Transverse colon (tissue), 4 donors: Measurements from ENCODE around the gene ANAPC4. TPM values are rescaled to one million over a fixed set of nuclear protein-coding genes. Genes with fewer than 3 reads are reported as not detected.

Experiments used
- DNase-seq: peaks from one replicate; pipeline ENCODE4 v3.0.0-alpha.2; 2019
- H3K27ac ChIP-seq, 4 donors: fragments of 200-600 bp; sonication (generic); 2 replicates each; pipeline ENCODE4 v1.5.1; 2016 to 2018; ENCODE audit warnings: inconsistent platforms in 4 of 4
- H3K27me3 ChIP-seq: fragments of 200-600 bp; sonication (generic); 2 replicates; pipeline ENCODE4 v1.5.1; 2017; ENCODE audit warnings: inconsistent platforms
- H3K36me3 ChIP-seq, 4 donors: fragments of 200-600 bp; sonication (generic); 2 replicates each; pipeline ENCODE4 v1.5.1; 2017 to 2019; ENCODE audit warnings: inconsistent platforms in 4 of 4
- H3K4me1 ChIP-seq, 4 donors: fragments of 200-600 bp; sonication (generic); 2 replicates each; pipeline ENCODE4 v1.5.1; 2017 to 2020; ENCODE audit warnings: inconsistent platforms in 4 of 4
- H3K4me3 ChIP-seq, 4 donors: fragments of 200-600 bp; sonication (generic); 1 replicate in 1 of 4; 2 replicates in 3 of 4; pipeline versions ENCODE4 v1.5.1 to v1.6.1; 2017 to 2019; ENCODE audit warnings: inconsistent platforms in 4 of 4
- H3K9me3 ChIP-seq, 2 donors: fragments of 200-600 bp; sonication (generic); 2 replicates each; pipeline ENCODE4 v1.5.1; 2017 to 2019; ENCODE audit warnings: inconsistent platforms in 2 of 2
- CTCF ChIP-seq, 5 experiments: fragments of 200-600 bp in 3 of 5; fragments of 450-650 bp in 2 of 5; sonication (generic) in 3 of 5; IDR thresholded peaks; 1 replicate in 2 of 5; 2 replicates in 3 of 5; pipeline ENCODE4 v1.5.1; 2016 to 2017; ENCODE audit warnings: antibody characterized with exemption in 5 of 5, inconsistent platforms in 3 of 5, mild to moderate bottlenecking in 2 of 5, moderate library complexity in 1 of 5
- EP300 ChIP-seq: sonication (generic); formaldehyde crosslinking; IDR thresholded peaks from one replicate; pipeline ENCODE4 v1.6.1; 2017; ENCODE audit warnings: antibody characterized with exemption, low read depth
- POLR2A ChIP-seq: fragments of 450-650 bp; IDR thresholded peaks from one replicate; pipeline ENCODE4 v1.6.1; 2016; ENCODE audit warnings: antibody characterized with exemption, mild to moderate bottlenecking, moderate library complexity
- POLR2AphosphoS5 ChIP-seq, 3 donors: sonication (generic); formaldehyde crosslinking; IDR thresholded peaks; one replicate each; pipeline ENCODE4 v1.6.1; 2016; ENCODE audit warnings: antibody characterized with exemption in 3 of 3
- WGBS, 2 donors: methylation state at CpG; one replicate each; pipeline ENCODE4 v1.1.5; 2018; ENCODE audit warnings: low coverage in 1 of 2; 5-methylcytosine and 5-hydroxymethylcytosine counted together
- in situ Hi-C, 4 donors: fragments of 200-750 bp; cut with MboI; loops; one replicate each; pipeline versions ENCODE4 v1.15.0 to v1.15.1; 2017; ENCODE audit warnings: low sequenced_read_pairs in 3 of 4, low pct_ligation_motif_present in 1 of 4, low pct_unique_long_range_greater_than_20kb in 1 of 4
- intact Hi-C: fragments of 100-400 bp; cut with DNase I; formaldehyde crosslinking; loops from one replicate; pipeline ENCODE4 v1.15.1; 2023; ENCODE audit warnings: low total_unique reads
- total RNA-seq, 4 donors: library from RNA; depleted of rRNA; stranded (reverse); fragments of >200 nt; gene quantifications; one replicate each; pipeline ENCODE4 v1.1.0, GENCODE V29; 2016

Gene ANAPC4
- total RNA-seq, 4 donors from 2014 or later: 27.7 to 48.0 (median 36.4) TPM

GRCh38 chr4:25347971-25348370 lies 29.1 kb upstream of the ANAPC4 start:
- 96% methylated on average over 2 of the region's 2 CpGs; no CpG with 5 or more reads in 1 of the 2 donors for WGBS, 2 donors
- no peaks in the 10 kb centered on the region for H3K9me3 ChIP-seq
- DNase-seq: no peak
- intact Hi-C loops: no loop called here
- peaks cover 0 to 6% (median 0%) of the 10 kb centered on the region in 4 donors for H3K36me3 ChIP-seq
- H3K27ac ChIP-seq: no peak overlapping the region
- H3K27me3 ChIP-seq: no peaks in the 10 kb centered on the region
- in situ Hi-C loops: no loop called here
- H3K4me1 ChIP-seq: no peaks in the 10 kb centered on the region
- TF ChIP-seq EP300: no peak
- no peak for TF ChIP-seq CTCF (IDR thresholded peaks at IDR 0.05)
- no peak for TF ChIP-seq POLR2A
- no peak for TF ChIP-seq POLR2AphosphoS5 (IDR thresholded peaks at IDR 0.05)
- H3K4me3 ChIP-seq: no peak overlapping the region

GRCh38 chr4:25350561-25350960 lies 26.5 kb upstream of the ANAPC4 start:
- DNase-seq: no peak
- WGBS, 2 donors: 76 to 90% methylated on average over 2 of the region's 2 CpGs
- Histone ChIP-seq H3K9me3 (no peaks in the 10 kb centered on the region), H3K36me3 (peaks cover 0 to 6% (median 0%) of the 10 kb centered on the region in 4 donors), H3K4me1 (no peaks in the 10 kb centered on the region), H3K4me3 (no peak overlapping the region), H3K27me3 (no peaks in the 10 kb centered on the region), H3K27ac (no peak overlapping the region)
- intact Hi-C loops: no loop called here
- TF ChIP-seq CTCF (IDR thresholded peaks at IDR 0.05) (no peak), EP300 (no peak), POLR2A (no peak), POLR2AphosphoS5 (IDR thresholded peaks at IDR 0.05) (no peak)
- in situ Hi-C loops: loop anchor here in 2 of 4 donors (25.0 kb wide), 1 partner anchor 363 kb away; no protein-coding TSS in a partner anchor

DNA sequence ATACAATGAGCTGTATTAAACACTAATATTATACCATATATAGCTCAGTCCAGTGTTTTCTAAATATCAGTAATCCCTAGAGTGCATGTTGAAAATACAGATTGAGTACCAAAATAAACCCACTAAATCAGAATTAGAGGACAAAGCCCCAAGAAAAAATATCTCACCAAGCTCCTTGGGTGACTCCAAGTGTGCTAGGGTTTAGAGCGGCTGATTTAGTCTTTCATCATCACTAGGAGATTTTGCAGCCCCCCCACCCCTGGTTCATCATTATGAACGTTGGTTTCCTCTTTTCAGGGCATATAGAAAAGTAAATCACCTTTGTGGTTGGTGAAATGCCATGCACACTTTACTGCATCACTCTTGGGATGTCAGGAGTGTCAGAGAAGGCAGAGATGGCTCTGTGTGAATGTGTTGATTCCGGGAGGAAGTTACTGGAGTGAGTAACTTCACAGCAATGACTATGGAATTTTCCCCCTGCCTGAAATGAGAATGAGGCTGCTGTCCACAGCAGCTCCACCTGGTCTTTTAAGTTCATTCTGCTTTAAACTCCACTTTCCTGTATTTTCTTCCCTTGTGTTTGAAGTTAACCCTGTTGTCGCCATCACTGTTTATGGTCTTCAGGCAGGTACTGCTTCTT lies 25.2 kb upstream of the ANAPC4 start:
- intact Hi-C loops (no loop called here), in situ Hi-C loops (loop anchor here in 2 of 4 donors (25.0 kb wide), 1 partner anchor 365 kb away; no protein-coding TSS in a partner anchor)
- no peaks in the 10 kb centered on the region for H3K4me1 ChIP-seq
- H3K4me3 ChIP-seq: no peak overlapping the region
- H3K27me3 ChIP-seq: no peaks in the 10 kb centered on the region
- H3K27ac ChIP-seq: no peak overlapping the region
- DNase-seq: no peak
- H3K9me3 ChIP-seq: no peaks in the 10 kb centered on the region
- peaks cover 0 to 6% (median 0%) of the 10 kb centered on the region in 4 donors for H3K36me3 ChIP-seq
- TF ChIP-seq POLR2AphosphoS5 (IDR thresholded peaks at IDR 0.05) (no peak), POLR2A (no peak), EP300 (no peak), CTCF (IDR thresholded peaks at IDR 0.05) (no peak)
- WGBS, 2 donors: 52 to 85% methylated on average over 2 to 4 of the region's 4 CpGs

- Histone ChIP-seq H3K4me3 (no peak overlapping the region), H3K9me3 (no peaks in the 10 kb centered on the region), H3K36me3 (peaks cover 0 to under 1% (median 0%) of the 10 kb centered on the region in 4 donors), H3K4me1 (no peaks in the 10 kb centered on the region), H3K27me3 (no peaks in the 10 kb centered on the region), H3K27ac (no peak overlapping the region)
- DNase-seq: no peak
- intact Hi-C loops: no loop called here
- 96 to 97% methylated on average over 2 of the region's 2 CpGs for WGBS, 2 donors
- TF ChIP-seq EP300: no peak
- no peak for TF ChIP-seq POLR2A
- no peak for TF ChIP-seq CTCF (IDR thresholded peaks at IDR 0.05)
- TF ChIP-seq POLR2AphosphoS5 (IDR thresholded peaks at IDR 0.05): no peak
- in situ Hi-C loops: loop anchor here in 2 of 4 donors (25.0 kb wide), 1 partner anchor 369 kb away; no protein-coding TSS in a partner anchor
Measured at GRCh38 chr4:25356068-25356467, 21.0 kb upstream of the ANAPC4 start.
